Measurements from ENCODE around the gene MRM3. TPM values are rescaled to one million over a fixed set of nuclear protein-coding genes. Genes with fewer than 3 reads are reported as not detected.
"Not testable (repeated sequence)": the region's sequence is repeated elsewhere in the genome, so short reads cannot be mapped to it uniquely, and the experiment has no call there.

The MRM3 gene
- total and polyA plus RNA-seq, 2 donors (not counting 3 experiments of a cell fraction or from before 2014, with no cell fraction given): 17.1 to 19.2 TPM

DNA sequence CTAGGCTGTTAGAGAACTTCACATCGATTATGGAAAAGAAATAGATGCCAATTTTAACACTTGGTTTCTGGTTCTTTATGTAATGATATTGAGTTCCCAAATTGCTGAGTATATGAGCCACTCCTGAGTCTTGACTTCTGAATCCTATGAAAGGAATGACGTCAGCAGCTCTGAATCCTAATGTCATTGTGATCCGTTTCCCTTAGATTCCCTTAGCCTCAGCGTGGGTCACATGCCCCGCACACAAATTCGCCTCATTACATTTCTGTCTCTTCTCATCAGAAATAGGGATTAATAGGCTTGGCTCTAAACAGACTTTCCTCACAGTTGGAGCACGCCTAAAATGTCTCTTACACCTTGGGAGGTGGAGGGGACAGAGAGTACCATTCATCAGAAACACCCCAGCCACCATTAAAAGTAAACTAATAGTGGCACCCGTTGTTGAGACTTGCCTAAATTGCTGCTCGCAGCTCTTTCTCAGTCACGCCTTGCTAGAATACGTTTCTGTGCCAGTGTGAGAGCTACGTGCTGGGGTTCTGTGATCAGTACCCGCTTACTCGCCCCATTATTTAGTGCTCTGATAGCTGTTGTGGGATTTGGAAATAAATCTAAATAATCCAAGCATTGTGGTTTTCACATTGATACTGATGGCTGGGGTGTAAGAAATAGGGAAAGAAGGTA is 7.1 kb downstream of the MRM3 start:
- no peaks in the 10 kb centered on the region for H3K4me1 ChIP-seq (ENCODE audit: control insufficient read depth, extremely low read depth, insufficient read depth, low read length)
- no peak overlapping the region for H3K4me3 ChIP-seq (replicated peaks in 1 of 3; ENCODE audit: insufficient read depth in 1 of 3, low read depth in 1 of 3, low read length in 3 of 3)
- peaks cover 15% of the 10 kb centered on the region in 2 experiments for H3K36me3 ChIP-seq (ENCODE audit: control insufficient read depth in 2 of 2, extremely low read depth in 1 of 2, insufficient read depth in 2 of 2, low read length in 2 of 2)
- H4K20me1 ChIP-seq (replicated peaks; ENCODE audit: control insufficient read depth, extremely low read depth, insufficient read depth, low read length): no peaks in the 10 kb centered on the region
- BruUV-seq (replicated peaks): no TSS peak
- no peak overlapping the region for H3K9ac ChIP-seq (replicated peaks; ENCODE audit: extremely low read depth, insufficient read depth, low read length)
- H3K79me2 ChIP-seq (ENCODE audit: control insufficient read depth, insufficient read depth, low read length): peaks cover 8% of the 10 kb centered on the region
- ChIA-PET CTCF (interaction anchor here (0.8 to 15.3 kb wide), 3 partner anchors 190 to 207 kb away, joined by 3 to 341 read pairs (median 6); partner anchors contain the start of genes NXN and TIMM22), POLR2A (no interaction called here)
- H3K4me2 ChIP-seq (ENCODE audit: insufficient read depth, low read length): no peak overlapping the region
- H2AFZ ChIP-seq (ENCODE audit: low read depth, low read length): no peak overlapping the region
- no peaks in the 10 kb centered on the region for H3K27me3 ChIP-seq (ENCODE audit: control insufficient read depth in 2 of 2, insufficient read depth in 2 of 2, low read length in 2 of 2)
- intact Hi-C loops (cut with micrococcal nuclease): no loop called here
- H3K9me3 ChIP-seq (replicated peaks; ENCODE audit: control insufficient read depth, insufficient read depth, low read length): no peaks in the 10 kb centered on the region
- no peak overlapping the region for H3K27ac ChIP-seq (ENCODE audit: insufficient read depth, low read depth, low read length)
- DNase-seq (ENCODE audit: low read depth, low spot score) (no peak), FAIRE-seq (no peak)
- dilution Hi-C loops (cut with MboI; ENCODE audit: extremely low pct_ligation_motif_present, low sequenced_read_pairs): loop anchor here (25.0 kb wide), 1 partner anchor 198 kb away; the partner anchor contains the start of genes NXN and TIMM22
- TF ChIP-seq POLR2A (IDR thresholded peaks at IDR 0.05; ENCODE audit: low read depth, low read length): no peak
- no peak for TF ChIP-seq EZH2 (IDR thresholded peaks at IDR 0.05; ENCODE audit: borderline replicate concordance, low read depth, low read length, severe bottlenecking)
- TF ChIP-seq MYC (IDR thresholded peaks at IDR 0.05; ENCODE audit: low read depth, low read length): no peak
- TF ChIP-seq MAX (IDR thresholded peaks at IDR 0.05; ENCODE audit: insufficient read depth, insufficient read length): no peak
- no peak for TF ChIP-seq POLR2AphosphoS5 (IDR thresholded peaks at IDR 0.05; ENCODE audit: insufficient read depth, low read depth, low read length)
- TF ChIP-seq, protein P1, sequence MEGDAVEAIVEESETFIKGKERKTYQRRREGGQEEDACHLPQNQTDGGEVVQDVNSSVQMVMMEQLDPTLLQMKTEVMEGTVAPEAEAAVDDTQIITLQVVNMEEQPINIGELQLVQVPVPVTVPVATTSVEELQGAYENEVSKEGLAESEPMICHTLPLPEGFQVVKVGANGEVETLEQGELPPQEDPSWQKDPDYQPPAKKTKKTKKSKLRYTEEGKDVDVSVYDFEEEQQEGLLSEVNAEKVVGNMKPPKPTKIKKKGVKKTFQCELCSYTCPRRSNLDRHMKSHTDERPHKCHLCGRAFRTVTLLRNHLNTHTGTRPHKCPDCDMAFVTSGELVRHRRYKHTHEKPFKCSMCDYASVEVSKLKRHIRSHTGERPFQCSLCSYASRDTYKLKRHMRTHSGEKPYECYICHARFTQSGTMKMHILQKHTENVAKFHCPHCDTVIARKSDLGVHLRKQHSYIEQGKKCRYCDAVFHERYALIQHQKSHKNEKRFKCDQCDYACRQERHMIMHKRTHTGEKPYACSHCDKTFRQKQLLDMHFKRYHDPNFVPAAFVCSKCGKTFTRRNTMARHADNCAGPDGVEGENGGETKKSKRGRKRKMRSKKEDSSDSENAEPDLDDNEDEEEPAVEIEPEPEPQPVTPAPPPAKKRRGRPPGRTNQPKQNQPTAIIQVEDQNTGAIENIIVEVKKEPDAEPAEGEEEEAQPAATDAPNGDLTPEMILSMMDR (IDR thresholded peaks at IDR 0.05; ENCODE audit: extremely low read depth in 1 of 2, insufficient read depth in 1 of 2, low read depth in 1 of 2, low read length in 2 of 2): no peak
- TF ChIP-seq GATA2 (IDR thresholded peaks at IDR 0.05; ENCODE audit: insufficient read depth, insufficient read length, low read depth, low read length): no peak
- TF ChIP-seq FOS (IDR thresholded peaks at IDR 0.05; ENCODE audit: borderline replicate concordance, insufficient read depth, low read length): no peak
- TF ChIP-seq JUN (IDR thresholded peaks at IDR 0.05; ENCODE audit: borderline replicate concordance, insufficient read depth, insufficient read length, low read depth): no peak
- no peaks in the 10 kb centered on the region for H3K9me1 ChIP-seq (replicated peaks; ENCODE audit: control insufficient read depth, extremely low read depth, insufficient read depth, low read length)

DNA sequence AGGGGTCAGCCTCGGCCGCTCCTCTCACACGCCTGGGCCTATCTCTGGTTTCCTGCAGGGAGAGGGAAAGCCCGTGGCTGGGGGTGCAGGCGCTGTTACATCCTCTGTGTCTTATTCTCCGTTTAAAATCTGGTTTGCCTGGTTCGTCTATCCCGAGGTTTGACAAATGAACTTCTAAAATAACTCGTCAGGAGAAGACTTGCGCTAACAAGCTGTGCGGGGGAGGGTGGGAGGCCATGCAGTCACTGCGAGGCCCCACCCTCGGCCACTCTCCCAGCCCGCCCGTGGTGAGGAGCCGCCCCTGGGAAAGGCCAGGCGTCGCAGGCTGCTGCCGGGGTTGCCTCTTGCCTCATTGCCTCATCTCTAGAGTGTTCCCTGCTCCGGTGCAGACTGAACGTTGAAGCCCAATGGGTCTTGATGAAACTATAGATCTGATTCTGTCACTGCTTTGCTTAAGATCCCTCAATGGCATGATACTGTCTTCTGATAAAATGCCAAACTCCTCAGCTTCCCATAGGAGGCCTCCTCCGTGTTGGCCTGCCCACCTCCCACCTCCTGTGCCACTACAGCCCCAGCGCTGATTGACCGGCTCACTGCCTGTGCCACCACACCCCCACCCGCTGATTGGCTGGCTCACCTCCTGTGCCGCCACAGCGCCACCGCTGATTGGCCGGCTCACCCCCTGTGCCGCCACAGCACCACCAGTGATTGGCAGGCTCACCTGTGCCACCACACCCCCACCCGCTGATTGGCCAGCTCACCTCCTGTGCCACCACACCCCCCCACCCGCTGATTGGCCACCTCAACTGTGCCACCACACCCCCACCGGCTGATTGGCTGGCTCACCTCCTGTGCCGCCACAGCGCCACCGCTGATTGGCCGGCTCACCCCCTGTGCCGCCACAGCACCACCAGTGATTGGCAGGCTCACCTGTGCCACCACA is 8.0 kb downstream of the MRM3 start:
- FAIRE-seq; H4K20me1 ChIP-seq (replicated peaks; ENCODE audit: control insufficient read depth, extremely low read depth, insufficient read depth, low read length); H3K4me1 ChIP-seq (ENCODE audit: control insufficient read depth, extremely low read depth, insufficient read depth, low read length); H3K27ac ChIP-seq (ENCODE audit: insufficient read depth, low read depth, low read length); H3K9me3 ChIP-seq (replicated peaks; ENCODE audit: control insufficient read depth, insufficient read depth, low read length); BruUV-seq (replicated peaks); H3K79me2 ChIP-seq (ENCODE audit: control insufficient read depth, insufficient read depth, low read length); H2AFZ ChIP-seq (ENCODE audit: low read depth, low read length); DNase-seq (ENCODE audit: low read depth, low spot score); POLR2A ChIA-PET; intact Hi-C loops (cut with micrococcal nuclease); H3K4me2 ChIP-seq (ENCODE audit: insufficient read depth, low read length); H3K27me3 ChIP-seq (ENCODE audit: control insufficient read depth in 2 of 2, insufficient read depth in 2 of 2, low read length in 2 of 2); H3K9me1 ChIP-seq (replicated peaks; ENCODE audit: control insufficient read depth, extremely low read depth, insufficient read depth, low read length); H3K9ac ChIP-seq (replicated peaks; ENCODE audit: extremely low read depth, insufficient read depth, low read length); H3K4me3 ChIP-seq (replicated peaks in 1 of 3; ENCODE audit: insufficient read depth in 1 of 3, low read depth in 1 of 3, low read length in 3 of 3): not testable (repeated sequence)
- dilution Hi-C loops (cut with MboI; ENCODE audit: extremely low pct_ligation_motif_present, low sequenced_read_pairs): loop anchor here (25.0 kb wide), 1 partner anchor 197 kb away; the partner anchor contains the start of genes NXN and TIMM22
- H3K36me3 ChIP-seq (ENCODE audit: control insufficient read depth in 2 of 2, extremely low read depth in 1 of 2, insufficient read depth in 2 of 2, low read length in 2 of 2): peaks cover 12 to 15% of the 10 kb centered on the region in 2 experiments
- CTCF ChIA-PET: interaction anchor here (15.3 kb wide), 1 partner anchor 190 kb away, joined by 341 read pairs; the partner anchor contains the start of gene NXN
